Hematopoietic multipotent progenitor cell treated with erythropoietin and hydrocortisone succinate and interleukin-3 and kit ligand, for 15 days (in vitro differentiated cells): ENCODE results near the gene AQP12B.

Source experiments
- DNase-seq: peaks from one replicate; pipeline ENCODE4 v3.0.0-alpha.2; 2015; ENCODE audit warnings: low spot score

The AQP12B gene

GRCh38 chr2:240647503-240648154 is 35.1 kb downstream of the AQP12B start:
- DNase-seq: no peak

- DNase-seq: no peak
Observed at GRCh38 chr2:240646900-240647502, 35.7 kb downstream of the AQP12B start.

DNA sequence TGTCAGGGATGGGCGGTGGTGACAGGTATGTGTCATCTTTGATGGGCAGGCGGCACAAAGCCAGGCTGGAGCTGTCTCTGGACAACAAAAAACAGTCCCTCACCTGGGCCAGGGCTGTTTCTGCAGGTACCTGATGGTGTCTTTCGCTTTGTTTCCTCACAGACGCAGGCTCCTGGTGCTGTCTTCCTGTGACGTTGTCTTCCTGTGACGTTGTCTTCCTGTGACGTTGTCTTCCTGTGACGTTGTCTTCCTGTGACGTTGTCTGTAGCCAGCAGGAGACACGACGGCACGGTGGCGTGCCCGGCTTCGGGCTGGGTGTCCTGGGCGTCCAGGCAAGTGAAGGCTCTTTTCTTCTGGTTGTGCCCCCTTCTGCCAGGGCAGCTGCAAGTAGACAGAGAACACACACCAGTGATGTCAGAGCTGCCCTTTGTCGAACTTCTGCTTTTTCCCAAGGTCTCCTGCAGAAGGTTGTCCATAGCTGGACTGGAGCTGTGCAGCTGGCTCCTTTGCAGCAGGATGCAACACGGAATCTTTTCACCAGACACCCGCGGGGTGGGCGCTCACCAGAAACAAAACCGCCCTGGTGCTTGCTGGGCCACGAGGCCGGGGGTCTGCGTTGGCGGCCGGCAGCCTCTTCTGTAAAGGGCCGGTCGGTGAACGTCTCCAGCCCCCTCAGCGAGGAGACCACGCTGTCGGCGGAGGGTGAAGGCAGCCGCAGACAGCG is 36.3 kb downstream of the AQP12B start:
- no peak for DNase-seq

DNA sequence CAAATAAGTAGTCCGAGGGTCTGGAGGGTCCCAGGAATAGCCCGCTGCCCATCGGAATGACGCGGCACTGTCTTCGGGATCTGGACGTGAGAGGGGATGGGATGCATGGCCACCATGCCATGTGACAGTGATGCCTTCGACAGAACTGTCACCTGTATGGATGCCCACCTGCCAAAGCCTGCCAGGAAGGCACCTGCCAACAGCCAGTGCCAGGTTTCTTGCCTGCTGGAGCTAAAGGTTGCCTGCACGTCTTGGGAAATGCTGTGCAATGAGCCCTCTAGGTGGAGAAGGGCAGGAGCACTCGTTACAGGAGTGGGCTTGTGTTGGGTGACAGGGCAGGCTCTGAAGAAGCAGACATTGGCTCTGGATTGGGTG is 36.9 kb downstream of the AQP12B start:
- no peak for DNase-seq

- no peak for DNase-seq
Observed at GRCh38 chr2:240645346-240645745, 37.3 kb downstream of the AQP12B start.

DNA sequence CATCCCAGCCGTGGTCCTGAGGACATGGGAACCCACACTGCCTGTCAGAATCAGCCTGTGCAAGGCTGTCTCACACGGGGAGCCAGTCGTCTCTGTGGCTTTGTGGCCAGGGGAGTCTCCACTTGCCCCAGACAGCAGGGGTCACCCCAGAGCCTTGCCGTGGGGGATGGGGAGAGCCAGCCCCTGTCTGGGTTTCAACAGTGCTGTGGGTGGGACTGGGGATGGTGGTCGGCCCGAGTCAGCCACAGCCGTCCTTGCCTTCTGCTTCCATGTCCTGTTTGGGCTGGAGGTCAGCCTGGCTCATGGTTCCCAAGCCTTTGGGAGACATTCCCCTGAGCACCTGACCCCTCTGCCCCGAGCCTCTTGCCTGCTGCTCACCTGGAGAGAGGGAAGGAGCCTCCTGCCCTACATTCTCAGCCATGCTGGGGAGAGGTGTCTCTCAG is 37.8 kb downstream of the AQP12B start:
- no peak for DNase-seq

DNA sequence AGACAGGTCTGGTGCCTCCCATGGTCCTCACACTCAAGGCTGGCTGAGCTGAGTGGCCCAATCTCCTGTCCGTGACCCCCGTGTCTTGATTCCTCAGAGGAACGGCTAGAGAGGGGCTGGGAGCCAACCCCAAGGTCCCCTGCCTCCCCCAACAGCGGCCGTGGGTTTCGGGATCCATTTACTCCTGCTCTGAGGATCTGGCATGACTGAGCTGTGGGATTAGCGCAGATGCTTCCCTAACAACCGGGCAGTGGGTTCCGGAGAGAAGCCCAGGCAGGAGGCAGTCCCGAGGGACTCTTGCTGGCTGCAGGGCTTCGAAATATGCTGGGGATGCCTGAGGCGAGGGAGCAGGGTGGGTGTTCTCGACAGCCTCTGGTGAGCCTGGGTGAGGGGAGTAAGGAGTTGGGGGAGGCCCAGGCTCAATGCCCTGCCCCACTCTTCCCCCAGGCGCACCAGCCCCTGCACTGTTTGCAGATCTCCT is 38.5 kb downstream of the AQP12B start:
- DNase-seq: no peak

DNA sequence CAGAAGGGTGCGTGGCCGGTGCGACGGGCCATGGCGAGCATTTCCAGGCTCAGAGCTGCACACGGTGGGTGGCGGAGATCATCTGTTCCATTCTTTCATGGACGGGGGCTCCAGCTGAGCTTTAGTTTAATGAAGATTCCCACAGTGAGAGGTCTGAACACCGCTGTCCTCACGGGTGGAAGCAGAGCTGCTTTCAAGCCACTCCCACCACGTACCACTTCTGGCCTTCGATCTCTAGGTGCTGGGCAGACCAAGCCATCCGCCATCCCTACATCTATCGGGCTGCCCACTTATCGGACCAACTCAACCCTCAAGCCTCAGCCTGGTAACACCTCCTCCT is 38.9 kb downstream of the AQP12B start:
- no peak for DNase-seq

DNA sequence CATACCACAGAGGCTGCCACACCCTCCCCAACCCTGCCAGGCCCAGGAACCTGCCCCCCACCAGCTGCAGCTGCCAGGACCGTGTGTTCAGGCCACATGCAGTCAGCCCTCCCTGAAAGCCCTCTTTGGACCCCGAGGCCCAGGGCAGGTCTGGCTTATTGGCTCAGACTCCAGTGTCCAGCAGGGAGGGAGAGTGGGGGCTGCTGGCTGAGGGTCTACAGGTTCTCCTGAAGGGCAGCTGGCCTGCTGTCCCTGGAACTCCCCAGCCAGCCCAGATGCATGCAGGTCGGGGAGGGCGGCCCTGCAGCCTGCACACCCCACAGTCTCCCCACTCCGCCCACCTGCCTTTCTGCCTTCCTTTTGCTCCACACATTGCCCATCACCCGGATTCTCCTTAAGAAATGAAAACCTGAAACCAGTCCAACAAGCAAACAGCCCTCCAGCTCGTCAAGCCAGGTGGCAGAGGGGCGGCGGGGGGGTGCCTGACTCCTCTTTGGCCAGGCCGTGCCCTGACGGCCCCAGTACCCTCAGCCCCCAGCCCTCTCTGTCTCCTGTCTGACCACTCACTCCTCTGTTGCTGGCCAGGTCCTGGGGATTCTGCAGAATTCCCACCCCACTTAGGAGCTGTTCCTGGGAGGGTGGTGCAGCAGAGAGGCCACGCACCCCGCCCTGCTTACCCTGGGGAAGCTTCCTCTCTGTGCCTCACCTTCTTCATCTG is 39.4 kb downstream of the AQP12B start:
- no peak for DNase-seq

DNA sequence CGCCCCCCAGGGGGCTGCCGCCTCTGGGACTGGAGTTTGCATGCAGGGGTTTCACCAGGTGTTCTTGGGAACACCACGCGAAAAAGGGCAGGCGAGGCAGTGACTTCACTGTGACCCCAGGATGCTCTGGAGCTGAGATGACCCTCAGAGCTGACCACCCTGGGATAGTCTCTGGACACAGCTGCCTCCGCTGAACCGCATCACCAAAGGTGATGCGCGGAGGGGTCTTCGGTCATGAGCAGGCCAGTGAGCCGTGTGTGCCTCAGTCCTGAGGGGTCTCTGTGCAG is 39.9 kb downstream of the AQP12B start:
- DNase-seq: no peak

- no peak for DNase-seq
Observed at GRCh38 chr2:240642061-240642805, 40.5 kb downstream of the AQP12B start.

DNA sequence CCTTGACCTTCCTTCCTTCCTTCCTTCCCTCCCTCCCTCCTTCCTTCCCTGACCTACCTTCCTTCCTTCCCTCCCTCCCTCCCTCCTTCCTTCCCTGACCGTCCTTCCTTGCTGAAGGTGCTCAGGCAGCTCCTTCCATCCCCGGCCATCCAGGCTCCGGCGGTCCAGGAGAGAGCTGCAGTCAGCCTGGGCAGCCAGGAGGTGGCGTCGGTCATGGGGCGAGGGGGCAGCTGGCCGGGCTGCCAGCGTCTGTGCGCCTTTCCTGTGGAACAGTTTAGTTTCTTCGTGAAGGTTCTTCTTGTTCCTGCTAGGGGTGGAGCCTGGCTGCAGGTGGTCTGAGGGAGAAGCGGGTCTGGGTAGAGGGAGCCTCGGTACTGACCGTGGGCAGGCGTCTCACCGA is 41.7 kb downstream of the AQP12B start:
- DNase-seq: no peak

DNA sequence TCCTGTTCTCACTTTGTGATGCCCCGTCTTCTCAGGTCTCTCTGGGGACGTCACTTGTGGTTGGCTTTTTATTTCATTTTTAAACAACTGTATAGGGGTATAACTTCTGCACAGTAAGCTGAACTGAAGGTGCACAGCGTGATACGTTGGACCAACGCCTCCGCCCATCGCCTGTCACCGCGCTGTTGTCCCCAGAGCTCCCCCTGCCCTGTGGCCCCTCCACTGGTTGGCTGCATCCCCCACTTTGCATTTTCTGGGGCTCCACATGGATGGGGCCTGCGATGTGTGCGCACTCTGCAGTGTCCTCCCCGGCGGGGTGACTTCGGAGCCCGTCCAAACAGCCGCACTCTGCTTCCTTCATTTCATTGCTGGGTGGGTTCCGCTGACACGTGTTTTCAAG is 43.1 kb downstream of the AQP12B start:
- DNase-seq: no peak

DNA sequence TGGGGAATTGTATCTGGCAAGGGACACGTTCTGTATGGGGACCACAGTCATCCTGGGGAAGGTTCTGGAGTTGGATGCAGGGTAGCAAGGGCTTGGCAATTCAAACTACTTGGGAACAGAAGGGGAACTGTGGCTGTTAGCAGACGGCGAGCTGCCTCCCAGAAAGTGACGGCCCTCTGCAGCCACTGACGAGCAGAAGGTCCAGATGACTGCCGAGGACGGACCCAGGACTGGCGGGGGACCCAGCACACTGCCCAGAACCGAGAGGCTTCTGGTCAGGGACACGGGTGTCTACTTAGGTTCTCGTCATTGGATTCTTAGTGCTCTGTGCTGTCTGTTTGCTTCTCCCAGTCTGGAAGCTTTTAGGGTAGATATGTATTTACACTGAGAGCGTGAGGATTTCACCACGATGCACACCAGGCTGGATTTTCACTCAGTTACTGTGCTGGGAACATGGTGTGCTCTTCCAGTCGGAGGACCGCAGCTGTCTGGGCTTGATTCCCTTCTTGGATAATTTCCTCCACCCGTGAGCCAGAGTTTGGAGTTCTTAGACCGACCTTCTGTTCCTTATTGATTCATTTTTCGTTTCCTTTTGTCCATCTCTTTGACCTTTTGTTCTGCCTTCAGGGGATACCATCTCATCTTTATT is 44.0 kb downstream of the AQP12B start:
- DNase-seq: no peak

DNA sequence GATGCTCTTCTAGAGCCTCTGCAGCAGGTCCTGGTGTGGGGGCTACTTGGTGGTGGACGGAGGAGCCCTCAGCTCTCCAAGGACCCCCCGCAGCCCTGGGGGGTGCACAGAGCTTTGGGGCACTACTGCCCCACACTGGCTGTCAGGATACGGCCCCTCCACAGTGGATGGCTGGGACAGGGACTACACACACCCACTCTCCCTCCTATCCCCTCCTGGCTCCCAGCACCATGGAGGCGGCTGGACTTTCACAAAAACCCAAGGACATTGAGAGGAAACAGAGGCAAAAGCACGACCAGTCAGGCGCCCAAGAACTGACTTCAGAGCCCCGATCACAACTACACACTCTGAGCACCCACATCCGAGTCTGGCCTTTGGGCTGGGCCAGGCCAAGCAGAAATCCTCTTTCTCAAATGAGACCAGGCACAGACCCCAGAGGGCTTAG is 44.8 kb downstream of the AQP12B start:
- DNase-seq: no peak

DNA sequence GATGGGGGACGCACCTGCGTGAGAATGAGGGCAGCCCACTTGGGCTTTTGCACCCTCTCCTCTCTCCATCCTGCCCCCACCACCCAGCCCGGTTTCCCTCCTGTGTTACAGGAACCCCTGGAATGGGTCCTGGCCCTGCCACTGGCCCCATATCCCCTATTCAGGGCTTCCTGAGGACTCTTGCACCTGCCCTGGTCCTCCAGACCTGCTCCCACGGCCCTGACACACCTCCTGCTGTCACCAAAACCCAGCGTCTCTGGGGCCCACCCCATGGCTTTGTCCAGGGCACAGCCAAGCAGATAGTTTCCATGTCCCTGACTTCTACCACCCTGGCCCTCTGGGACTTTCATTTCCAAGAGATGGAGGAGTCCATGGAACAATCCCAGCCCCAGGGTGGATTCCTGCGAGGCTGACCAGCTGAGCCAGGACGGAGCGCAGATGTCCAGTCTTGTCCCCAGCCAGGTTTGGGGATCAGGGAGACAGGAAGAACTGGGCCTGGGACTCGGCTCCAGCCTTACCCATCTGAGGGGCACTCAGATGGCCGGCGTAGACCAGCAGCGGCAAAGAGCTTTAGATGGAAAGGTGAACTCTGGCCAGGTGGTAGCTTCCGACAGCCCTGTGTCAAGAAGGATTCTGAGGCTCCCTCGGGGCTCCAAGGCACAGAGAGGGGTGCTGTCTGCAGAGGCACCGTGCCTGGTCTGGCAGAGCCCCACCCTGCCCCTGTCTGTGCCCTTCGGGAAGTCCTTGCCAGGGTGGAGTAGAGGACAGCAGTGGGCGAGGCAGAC is 45.4 kb downstream of the AQP12B start:
- DNase-seq: no peak

DNA sequence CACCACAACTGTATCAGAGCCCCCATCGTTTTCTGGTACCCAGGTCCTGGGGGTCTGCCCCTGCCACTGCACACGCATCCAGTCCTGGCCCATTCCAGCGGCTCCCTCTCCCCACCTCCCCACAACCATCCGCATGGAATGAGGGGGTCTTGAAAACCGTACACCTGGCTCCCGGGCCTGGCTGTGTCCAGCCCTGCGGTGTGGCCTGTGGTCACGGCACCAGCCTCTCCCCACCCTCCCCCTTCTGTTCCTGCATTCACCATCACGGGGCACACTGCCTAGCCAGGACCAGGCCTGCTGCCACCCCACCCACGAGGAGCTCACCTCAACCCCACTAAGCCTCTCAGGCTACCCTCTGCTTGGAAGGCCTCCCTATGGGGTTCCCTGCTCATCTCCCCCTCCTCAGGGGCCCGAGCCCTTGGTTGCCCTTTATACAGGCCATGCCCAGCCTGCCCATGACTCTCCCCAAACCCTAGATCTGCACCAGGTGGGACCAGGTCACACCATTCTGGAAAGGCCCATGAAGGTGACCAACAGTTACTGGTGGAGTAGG is 46.0 kb downstream of the AQP12B start:
- no peak for DNase-seq

- DNase-seq: no peak
Observed at GRCh38 chr2:240635998-240636547, 46.6 kb downstream of the AQP12B start.

DNA sequence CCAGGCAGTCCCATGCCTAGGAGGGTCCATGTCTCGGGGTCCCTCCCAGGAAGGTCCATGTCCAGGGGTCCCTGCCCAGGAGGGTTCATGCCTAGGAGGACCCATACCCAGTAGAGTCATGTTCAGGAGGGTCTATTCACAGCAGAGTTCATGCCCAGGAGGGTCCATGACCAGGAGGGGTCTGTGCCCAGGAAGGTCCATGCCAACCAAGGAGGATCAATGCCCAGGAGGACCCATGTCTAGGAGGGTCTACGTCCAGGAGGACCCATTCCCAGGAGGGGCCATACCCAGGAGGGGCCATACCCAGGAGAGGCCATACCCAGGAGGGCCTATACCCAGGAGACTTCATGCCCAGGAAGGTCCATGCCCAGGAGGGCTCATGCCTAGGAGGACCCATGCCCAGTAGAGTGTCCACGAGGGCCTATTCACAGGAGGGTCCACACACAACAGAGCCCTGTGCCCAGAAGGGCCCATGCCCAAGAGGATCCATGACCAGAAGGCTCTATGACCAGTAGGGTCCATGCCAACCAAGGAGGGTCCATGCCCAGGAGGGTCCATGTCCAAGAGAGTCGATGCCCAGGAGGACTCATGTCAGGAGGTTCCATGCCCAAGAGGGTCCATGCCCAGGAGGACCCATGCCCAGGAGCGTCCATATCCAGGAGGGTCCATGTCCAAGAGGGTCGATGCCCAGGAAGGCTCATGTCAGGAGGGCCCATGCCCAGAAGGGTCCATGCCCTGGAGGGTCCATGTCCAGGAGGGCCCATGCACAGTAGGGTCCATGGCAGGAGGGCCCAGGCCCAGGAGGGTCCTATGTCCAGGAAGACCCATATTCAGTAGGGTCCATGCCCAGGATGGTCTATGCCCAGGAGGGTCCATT is 47.3 kb downstream of the AQP12B start:
- DNase-seq: no peak
